ENCODE data around the gene TMEM106B.
"Not testable (repeated sequence)": the region's sequence is repeated elsewhere in the genome, so short reads cannot be mapped to it uniquely, and the experiment has no call there.

The TMEM106B gene

GRCh38 chr7:12211054-12211710 lies at the start of gene TMEM106B:
Gene TMEM106B (plus strand): TSS chr7:12211294. CDS start chr7:12214811, 3,517 bp downstream.
- DNase-seq = peak; percentile 91

- DNase-seq = no peak
Observed at GRCh38 chr7:12162415-12163113, 48.5 kb upstream of the TMEM106B start.

- not testable (repeated sequence) for DNase-seq
Observed at GRCh38 chr7:12168065-12168464, 43.0 kb upstream of the TMEM106B start.

DNA sequence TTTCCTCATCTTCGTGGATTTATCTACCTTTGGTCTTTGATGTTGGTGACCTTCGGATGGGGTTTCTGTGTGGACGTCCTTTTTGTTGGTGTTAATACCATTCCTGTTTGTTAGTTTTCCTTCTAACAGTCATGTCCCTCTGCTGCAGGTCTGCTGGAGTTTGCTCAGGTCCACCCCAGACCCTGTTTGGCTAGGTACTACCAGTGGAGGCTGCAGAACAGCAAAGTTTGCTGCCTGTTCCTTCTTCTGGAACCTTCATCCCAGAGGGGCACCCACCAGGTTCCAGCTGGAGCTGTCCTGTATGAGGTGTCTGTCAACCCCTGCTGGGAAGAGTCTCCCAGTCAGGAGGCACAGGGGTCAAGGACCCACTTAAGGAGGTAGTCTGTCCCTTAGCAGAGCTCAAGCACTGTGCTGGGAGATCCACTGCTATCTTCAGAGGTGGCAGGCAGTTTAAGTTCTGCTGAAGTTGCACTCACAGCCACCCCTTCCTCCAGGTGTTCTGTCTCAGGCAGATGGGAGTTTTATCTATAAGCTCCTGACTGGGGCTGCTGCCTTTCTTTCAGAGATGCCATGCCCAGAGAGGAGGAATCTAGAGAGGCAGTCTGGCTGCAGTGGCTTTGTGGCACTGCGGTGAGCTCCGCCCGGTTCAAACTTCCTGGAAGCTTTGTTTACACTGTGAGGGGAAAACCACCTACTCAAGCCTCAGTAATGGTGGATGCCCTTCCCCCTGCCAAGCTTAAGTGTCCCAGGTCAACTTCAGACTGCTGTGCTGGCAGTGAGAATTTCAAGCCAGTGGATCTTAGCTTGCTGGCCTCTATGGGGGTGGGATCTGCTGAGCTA lies 40.9 kb upstream of the TMEM106B start:
- DNase-seq = not testable (repeated sequence)

DNA sequence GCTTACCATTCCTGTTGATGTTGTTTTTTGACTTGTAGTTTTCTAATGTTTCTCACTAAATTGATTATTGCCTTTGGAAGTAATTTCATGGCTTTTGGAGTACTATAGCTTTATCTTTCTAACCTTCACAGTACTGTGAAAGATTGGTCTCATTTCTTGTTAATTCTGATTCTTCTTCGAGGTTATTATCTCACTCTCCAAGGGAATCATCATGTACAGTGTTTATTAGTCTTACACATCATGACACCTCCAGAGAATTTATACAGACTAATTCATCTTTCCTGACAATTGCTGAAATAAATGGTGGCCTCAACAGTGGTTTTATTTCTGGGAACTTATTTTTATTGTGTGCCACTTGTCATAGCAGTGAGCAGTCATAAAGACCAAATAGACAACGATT lies 37.4 kb upstream of the TMEM106B start:
- DNase-seq = no peak

GRCh38 chr7:12174931-12175330 lies 36.2 kb upstream of the TMEM106B start:
- no peak for DNase-seq

DNA sequence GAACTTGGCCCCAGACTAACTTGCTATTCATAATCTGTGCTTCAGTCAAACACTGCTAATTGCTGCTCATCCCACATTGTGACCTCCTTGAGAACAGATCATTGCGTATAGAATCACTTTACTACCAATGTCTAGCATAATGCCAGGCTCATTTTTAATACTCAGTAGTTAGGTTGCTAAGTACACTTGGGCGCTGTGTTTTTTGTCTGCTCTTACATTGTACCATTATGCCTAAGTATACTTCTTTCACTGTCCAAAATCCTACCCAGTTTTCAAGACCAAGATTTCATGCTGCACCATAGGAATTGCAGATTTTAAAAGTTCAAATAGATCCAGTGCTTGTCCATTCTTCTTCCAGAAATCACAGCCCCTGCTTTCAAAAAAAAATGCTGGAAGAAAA lies 32.8 kb upstream of the TMEM106B start:
- peak; percentile 38 for DNase-seq

DNA sequence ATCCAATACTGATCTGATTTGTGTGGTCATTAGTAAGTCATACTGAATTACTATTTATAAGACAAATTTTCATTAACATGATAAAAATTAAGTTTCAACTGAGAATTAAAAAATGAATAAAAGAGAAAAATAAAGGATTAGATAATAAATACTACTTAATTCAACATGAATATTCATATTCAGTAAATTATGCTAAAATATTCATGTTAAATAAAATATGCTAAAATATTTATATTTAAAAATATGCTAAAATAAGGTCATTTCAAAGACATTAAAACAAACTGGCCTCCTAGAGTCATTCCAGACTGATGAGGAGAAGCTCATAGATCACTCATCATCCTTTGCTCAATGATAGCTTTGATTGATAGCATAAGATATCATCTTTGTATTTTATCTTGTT lies 16.7 kb upstream of the TMEM106B start:
- DNase-seq = no peak

GRCh38 chr7:12196386-12196785 lies 14.7 kb upstream of the TMEM106B start:
- no peak for DNase-seq

DNA sequence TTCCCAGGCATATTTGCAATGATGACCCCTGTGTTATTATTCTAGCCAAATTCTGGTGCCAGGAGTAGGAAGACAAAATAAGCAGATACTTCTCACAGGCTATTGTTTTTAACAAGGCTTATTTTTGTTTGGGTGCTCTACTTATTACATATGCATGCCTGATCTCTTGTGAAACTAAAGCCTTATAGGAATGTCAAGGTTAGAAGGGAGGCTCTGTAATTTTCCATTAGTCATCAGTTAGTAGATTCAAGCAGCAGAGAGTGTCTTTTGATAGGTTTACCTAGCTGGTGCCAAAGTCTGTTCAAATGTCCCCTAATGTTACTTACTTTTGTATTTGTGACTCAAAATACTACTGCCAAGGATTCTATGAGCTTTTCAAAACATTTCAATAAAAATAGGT lies 11.7 kb upstream of the TMEM106B start:
- DNase-seq = no peak

DNA sequence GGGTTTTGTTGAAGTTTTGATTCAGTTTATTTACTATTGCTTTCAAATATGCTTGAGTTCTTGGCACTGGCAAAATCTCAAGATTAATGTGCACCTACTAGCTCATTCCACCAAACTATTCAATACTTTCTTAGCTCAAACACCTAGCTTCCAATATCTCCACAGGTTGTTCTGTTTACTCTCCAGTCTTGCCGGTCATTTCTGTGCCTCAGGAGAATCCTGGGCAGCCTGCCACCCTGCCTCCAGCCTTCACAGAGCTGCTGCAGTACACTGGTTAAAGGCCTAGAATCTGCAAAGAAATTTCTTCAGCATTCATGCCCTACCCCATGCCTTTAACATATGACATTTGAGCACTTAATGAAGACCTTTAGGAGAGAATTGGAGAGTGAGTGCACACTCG lies 4.0 kb upstream of the TMEM106B start:
- no peak for DNase-seq

DNA sequence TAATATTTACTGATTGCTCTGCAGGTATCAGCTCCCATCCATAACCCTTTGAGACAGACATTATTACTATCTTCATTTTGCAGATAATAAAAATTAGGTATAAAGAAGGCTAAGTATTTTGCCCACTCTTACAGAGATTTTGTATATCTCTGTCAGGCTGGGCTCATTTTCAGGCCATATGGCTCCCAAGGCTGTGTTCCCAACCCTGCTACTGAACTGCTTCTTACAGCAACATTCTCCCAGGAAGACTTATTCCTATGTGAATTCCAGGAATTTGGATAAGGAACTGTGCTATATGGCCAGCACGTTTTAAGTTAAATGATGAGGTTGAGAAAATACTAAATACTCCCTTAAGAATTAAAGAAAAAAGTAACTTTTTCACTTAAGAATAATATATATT lies 1.9 kb upstream of the TMEM106B start:
- DNase-seq = no peak

DNA sequence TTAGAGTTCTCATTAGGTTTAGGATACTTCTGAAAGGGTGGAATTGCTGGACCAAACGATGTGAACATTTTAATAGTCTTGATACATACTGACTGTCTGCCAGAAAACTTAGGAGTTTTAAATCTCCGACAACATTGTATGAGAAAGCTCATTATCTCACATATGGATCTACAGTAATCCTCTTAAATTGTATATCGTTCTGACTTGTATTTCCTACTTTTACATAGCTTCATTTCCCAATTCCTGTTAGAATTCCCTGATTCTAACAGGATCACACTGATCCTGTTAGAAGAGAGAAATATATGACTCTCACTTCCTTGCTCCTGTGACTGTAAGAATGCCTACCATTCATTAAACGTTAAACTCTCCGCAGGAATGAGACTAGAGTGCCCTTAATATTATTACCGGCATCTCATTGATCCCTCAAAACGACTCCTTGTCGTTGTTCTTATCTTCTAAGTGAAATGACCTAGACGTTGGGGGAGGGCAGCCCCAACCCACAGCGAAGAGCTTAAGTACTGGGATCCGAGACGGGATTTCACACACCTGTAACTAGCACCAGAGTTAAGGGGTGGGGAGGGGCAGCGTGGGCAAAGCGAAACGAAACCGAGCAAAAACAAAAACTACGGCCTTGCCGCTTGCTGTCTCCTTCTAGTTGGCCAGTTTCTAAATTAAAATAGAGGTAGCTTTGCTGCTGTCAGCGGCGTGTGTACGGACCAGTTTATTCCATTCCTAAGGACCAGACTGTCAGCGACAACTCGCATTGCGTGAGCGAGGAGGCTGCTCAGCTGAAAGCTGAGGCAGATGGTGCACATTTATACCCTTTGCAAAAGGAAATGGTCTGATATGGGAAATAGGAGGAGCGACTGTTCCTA lies 678 bp upstream of the TMEM106B start:
- peak; percentile 56 for DNase-seq

GRCh38 chr7:12211711-12212485 lies 804 bp downstream of the TMEM106B start:
- DNase-seq = peak; percentile 41

GRCh38 chr7:12217311-12217710 lies 6.2 kb downstream of the TMEM106B start:
- DNase-seq = no peak

DNA sequence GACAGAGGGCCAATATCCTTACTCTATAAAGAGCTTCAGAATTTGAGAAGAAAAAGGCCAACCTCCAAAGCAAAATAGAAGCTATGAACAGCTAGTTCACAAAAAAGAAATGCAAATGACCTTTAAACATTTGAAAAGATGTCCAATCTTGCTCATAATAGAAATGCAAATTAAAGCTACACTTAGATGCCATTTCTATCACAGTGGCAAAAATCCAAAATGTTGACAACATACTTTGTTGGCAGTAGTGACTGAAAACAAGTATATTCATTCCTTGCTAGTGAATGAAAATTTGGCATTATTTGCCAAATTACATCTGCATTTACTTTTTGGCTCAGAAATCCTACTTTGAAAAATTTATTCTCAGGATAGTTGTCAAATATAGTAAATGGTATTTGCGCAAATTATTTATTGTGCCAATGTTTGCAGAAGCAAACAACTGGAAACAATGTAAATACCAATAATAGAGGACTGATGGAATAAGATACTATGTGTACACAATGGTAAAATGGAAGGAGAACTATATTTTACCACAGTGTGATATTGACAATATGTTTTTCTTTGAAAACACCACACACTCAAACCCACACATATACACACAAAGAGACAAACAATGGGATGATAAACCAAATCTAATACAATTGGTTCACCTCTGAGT lies 9.4 kb downstream of the TMEM106B start:
- DNase-seq = no peak

GRCh38 chr7:12221414-12221813 lies 10.3 kb downstream of the TMEM106B start:
- no peak for DNase-seq

DNA sequence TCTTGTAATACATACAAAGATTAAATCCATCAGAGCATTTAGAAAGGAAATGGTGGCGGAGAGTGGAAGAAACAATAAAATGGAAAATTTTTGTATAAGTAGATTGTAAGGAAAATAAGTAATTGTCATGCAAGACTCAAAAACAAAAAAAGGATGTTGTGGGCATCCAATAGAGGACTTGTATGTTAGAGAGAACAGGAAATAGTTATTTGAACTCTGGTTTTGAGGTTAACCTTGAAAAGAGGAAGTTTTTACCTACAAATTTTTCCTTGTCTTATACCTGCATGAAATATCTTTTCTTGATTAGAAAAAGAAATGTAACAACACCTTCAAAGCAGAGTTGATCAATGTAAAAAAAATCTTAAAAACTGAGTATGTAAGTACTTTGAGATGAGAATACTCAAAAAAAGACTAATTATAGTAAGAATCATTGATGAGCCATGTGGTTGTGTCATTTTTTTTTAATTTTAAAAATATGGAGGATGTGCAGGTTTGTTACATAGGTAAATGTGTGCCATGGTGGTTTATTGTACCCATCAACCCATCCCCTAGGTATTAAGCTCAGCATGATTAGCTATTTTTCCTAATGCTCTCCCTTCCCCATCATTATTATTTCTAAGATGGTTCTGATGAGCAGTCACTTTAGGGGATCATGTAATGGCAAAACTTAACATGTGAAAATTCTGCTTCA lies 11.9 kb downstream of the TMEM106B start:
- DNase-seq = no peak

DNA sequence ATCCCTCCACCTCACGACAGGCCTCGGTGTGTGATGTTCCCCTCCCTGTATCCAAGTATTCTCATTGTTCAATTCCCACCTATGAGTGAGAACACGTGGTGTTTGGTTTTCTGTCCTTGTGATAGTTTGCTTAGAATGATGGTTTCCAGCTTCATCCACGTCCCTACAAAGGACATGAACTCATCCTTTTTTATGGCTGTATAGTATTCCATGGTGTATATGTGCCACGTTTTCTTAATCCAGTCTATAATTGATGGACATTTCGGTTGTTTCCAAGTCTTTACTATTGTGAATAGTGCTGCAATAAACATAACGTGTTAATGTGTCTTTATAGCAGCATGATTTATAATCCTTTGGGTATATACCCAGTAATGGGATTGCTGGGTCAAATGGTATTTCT lies 13.9 kb downstream of the TMEM106B start:
- not testable (repeated sequence) for DNase-seq

GRCh38 chr7:12226756-12227155 lies 15.7 kb downstream of the TMEM106B start:
- no peak for DNase-seq

GRCh38 chr7:12228024-12228423 lies 16.9 kb downstream of the TMEM106B start:
- DNase-seq = no peak

All from NCI-H748 treated with DMSO at 0.1 percent for 48 hours (cell line).